Neural crest cell (in vitro differentiated cells): ENCODE results near the gene MYL4. TPM values are rescaled to one million over a fixed set of nuclear protein-coding genes. Genes with fewer than 3 reads are reported as not detected.

Experiments used
- DNase-seq: peaks from one replicate; pipeline ENCODE4 v3.0.0; 2021; ENCODE audit warnings: low read depth, mixed read lengths, low spot score
- H3K27ac Mint-ChIP-seq: one replicate; pipeline ENCODE4 v1.8.0; 2021; ENCODE audit warnings: mild to moderate bottlenecking, mixed read lengths; ENCODE audit not compliant: unreplicated experiment
- H3K27me3 Mint-ChIP-seq: 2 replicates; pipeline ENCODE4 v1.8.0; 2021; ENCODE audit warnings: low read depth, mild to moderate bottlenecking, mixed read lengths
- H3K36me3 Mint-ChIP-seq: 2 replicates; pipeline ENCODE4 v1.8.0; 2021; ENCODE audit warnings: low read depth, mild to moderate bottlenecking, mixed read lengths
- H3K4me1 Mint-ChIP-seq: 2 replicates; pipeline ENCODE4 v1.8.0; 2021; ENCODE audit warnings: mixed read lengths
- H3K4me3 Mint-ChIP-seq: one replicate; pipeline ENCODE4 v1.8.0; 2021; ENCODE audit warnings: mild to moderate bottlenecking, mixed read lengths
- H3K9me3 Mint-ChIP-seq: 2 replicates; pipeline ENCODE4 v1.8.0; 2021; ENCODE audit warnings: mixed read lengths
- total RNA-seq: library from RNA; stranded (reverse); gene quantifications from 2 replicates; pipeline ENCODE4 v1.2.1, GENCODE V29; 2021
- TF ChIP-seq, protein P1 (sequence below): fragments of 200-600 bp; sonication (generic); conservative IDR thresholded peaks from 2 replicates; pipeline ENCODE4 v1.5.0; 2021; ENCODE audit warnings: antibody characterized with exemption, mild to moderate bottlenecking

Gene MYL4
- total RNA-seq, 1 donor from 2014 or later = not detected

DNA sequence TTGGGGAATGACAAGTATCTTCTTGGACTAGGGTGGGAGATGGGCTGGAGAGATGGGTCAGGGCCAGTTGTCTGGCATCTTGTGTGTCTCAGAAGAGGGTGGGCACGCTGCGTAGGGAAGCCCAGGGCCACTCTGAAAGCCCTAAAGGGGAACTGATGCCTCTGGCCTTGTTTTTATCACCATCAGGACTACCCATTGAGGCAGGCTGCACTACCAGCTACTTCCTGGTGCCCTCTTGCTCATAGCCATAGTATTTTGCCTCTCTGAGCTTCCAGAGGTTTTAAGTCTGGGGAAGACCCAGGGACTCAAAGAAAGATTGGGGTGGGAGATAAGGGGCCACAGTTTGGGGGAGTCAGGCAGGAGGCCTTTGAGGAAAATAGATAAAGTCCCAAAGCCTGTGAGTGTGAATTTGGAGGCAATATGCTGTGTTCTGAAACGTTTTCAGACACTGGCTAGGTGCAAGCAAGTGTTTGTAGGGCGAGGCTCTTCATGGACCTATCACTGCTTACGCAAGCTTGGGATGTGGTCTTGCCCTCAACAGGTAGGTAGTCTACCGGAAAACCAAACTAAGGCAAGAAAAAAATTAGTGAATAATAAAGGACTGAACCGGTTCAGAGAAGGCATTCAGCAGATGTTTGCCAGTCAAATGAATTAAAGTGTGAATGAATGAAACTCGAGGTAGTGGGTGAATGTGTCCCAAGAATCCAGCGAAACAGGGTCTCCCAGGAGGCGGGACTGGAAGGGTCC, 43.8 kb downstream of the MYL4 start:
- Mint-ChIP-seq H3K4me1 (peaks cover 25% of the 10 kb centered on the region), H3K9me3 (no peaks in the 10 kb centered on the region), H3K27me3 (peaks cover 62% of the 10 kb centered on the region), H3K4me3 (peak overlapping the region; percentile 80), H3K36me3 (no peaks in the 10 kb centered on the region), H3K27ac (no peak overlapping the region)
- DNase-seq = no peak
- TF ChIP-seq, protein P1, sequence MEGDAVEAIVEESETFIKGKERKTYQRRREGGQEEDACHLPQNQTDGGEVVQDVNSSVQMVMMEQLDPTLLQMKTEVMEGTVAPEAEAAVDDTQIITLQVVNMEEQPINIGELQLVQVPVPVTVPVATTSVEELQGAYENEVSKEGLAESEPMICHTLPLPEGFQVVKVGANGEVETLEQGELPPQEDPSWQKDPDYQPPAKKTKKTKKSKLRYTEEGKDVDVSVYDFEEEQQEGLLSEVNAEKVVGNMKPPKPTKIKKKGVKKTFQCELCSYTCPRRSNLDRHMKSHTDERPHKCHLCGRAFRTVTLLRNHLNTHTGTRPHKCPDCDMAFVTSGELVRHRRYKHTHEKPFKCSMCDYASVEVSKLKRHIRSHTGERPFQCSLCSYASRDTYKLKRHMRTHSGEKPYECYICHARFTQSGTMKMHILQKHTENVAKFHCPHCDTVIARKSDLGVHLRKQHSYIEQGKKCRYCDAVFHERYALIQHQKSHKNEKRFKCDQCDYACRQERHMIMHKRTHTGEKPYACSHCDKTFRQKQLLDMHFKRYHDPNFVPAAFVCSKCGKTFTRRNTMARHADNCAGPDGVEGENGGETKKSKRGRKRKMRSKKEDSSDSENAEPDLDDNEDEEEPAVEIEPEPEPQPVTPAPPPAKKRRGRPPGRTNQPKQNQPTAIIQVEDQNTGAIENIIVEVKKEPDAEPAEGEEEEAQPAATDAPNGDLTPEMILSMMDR = no peak

DNA sequence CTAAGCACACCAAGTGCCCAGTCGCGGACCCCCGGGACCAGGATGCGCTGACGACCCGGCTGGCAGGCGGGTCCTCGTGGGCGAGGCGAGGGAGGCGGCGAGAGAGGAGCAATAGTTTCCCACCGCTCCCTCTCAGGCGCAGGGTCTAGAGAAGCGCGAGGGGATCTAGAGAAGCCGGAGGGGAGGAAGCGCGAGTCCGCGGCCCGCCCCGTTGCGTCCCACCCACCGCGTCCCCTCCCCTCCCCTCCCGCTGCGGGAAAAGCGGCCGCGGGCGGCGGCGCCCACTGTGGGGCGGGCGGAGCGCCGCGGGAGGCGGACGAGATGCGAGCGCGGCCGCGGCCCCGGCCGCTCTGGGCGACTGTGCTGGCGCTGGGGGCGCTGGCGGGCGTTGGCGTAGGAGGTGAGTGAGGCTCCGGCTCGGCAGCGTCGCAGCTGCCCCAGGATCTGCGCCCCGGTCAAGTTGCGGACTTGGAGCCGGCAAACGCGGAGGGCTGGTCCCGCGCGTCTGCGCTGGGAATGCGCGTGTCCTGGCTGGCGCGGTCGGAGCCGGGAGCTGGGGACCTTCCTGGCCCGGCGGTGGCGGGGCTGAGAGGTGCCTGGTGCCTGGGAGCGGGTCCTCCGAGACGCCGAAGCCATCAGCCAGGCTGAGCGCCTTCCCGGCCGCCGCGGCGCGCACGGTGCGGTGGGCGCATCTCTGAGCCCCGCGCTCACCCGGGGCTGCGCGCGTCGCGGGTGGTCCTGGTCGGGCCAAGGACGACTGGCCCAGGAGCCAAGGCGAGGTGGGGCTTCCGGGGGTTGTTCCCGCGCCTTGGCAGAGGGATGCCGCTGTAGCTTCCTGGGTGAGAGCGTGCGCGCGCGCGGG, 44.6 kb downstream of the MYL4 start, which contains the start of gene ITGB3:
ITGB3 (plus strand) TSS at position 287 of the 862 bp plus-strand sequence; CDS start at position 322, 35 bp downstream.
- TF ChIP-seq, protein P1 = peak; percentile 57
- H3K4me3 Mint-ChIP-seq = peak within 1 kb of the TSS; percentile 86
- H3K36me3 Mint-ChIP-seq = no peaks in the 10 kb centered on the region
- H3K27me3 Mint-ChIP-seq = peaks cover 71% of the 10 kb centered on the region
- peak; percentile 66 for DNase-seq
- no peak within 1 kb of the TSS for H3K27ac Mint-ChIP-seq
- H3K9me3 Mint-ChIP-seq = no peaks in the 10 kb centered on the region
- H3K4me1 Mint-ChIP-seq = peaks cover 25% of the 10 kb centered on the region

DNA sequence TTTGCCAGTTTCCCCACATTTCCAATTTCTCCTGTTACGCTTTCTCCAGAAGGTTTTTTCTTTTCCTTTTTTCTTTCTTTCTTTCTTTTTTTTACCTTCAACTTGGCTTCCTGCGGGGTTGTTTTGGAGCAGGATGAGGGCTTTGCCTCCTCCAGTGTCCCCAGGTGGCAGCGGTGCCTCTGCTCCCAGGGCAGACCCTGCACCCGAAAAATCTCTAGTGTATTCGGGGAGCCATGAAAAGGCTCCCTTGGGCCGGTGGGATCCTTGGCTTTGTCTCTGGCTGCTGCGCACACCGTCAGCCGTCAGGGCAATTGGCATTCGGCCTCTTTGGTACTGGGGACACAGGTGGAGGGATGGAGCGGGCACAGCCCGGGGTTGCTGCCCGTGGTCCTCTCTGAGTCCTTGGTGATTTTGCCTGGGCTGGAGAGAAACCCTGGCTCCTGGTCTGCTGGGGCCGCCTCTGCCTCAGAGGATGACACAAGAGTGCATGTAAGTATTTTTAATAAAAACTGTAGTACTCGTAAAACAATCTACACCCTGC, 45.3 kb downstream of the MYL4 start:
- peaks cover 76% of the 10 kb centered on the region for H3K27me3 Mint-ChIP-seq
- H3K4me1 Mint-ChIP-seq = peaks cover 25% of the 10 kb centered on the region
- no peak overlapping the region for H3K27ac Mint-ChIP-seq
- H3K36me3 Mint-ChIP-seq = no peaks in the 10 kb centered on the region
- H3K9me3 Mint-ChIP-seq = no peaks in the 10 kb centered on the region
- H3K4me3 Mint-ChIP-seq = peak overlapping the region; percentile 86
- DNase-seq = no peak
- TF ChIP-seq, protein P1 = no peak

DNA sequence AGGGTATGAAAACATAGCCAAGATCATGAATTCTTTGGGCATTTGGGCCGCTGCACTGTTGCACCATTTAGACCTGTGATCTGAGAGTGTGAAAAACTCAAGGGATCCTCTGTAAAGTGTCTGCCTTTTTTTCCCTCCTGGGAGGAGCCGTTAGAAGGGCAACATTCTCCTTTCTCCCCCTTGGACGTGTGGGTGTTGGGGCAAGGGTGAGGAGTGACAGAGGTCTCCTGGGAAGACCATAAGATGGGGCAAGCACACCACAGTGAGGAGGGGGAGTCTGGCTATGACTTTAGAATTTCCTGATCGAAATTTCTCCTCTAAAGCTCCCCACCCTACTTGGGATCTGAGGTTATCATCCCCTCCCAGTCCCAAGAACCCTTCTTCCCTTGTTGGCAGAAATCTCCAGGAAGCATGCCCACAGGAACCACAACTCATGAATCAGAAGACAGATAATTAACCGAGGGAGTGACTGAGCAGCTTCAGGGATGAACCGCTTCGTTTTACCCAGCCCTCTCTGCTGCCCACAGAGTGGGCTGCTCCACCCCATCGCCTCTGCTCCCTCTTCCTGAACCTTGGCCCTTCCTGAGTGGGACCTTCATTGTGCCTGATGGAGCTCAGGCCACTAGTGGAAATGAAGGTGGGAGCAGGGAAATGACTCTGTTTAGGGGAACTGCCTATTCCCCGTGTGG, 48.6 kb downstream of the MYL4 start:
- H3K9me3 Mint-ChIP-seq = no peaks in the 10 kb centered on the region
- no peak for DNase-seq
- peaks cover 19% of the 10 kb centered on the region for H3K4me1 Mint-ChIP-seq
- no peak overlapping the region for H3K27ac Mint-ChIP-seq
- TF ChIP-seq, protein P1 = no peak
- no peak overlapping the region for H3K4me3 Mint-ChIP-seq
- no peaks in the 10 kb centered on the region for H3K36me3 Mint-ChIP-seq
- peaks cover 60% of the 10 kb centered on the region for H3K27me3 Mint-ChIP-seq

DNA sequence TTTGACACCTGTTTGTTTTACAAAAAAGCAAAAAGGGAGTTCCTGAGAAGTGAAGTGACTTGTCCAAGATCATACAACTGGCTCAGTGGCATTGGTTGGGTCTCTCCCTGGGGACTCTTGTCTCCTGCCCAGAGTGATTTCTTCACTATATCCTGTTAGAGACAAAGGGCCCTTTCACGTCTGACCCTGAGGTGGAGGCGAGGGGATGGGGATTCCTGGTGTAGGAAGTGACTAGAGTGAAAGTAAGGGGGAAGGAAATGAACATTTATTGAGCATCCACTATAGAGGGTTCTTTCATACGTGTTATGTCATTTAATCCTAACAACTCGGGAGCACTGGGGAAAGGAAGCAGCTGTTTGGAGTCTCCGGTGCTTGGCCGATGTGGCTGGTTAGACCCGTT, 53.4 kb downstream of the MYL4 start:
- Mint-ChIP-seq H3K27ac (no peak overlapping the region), H3K27me3 (peaks cover 20% of the 10 kb centered on the region), H3K4me3 (no peak overlapping the region), H3K4me1 (peaks cover 26% of the 10 kb centered on the region), H3K9me3 (no peaks in the 10 kb centered on the region), H3K36me3 (no peaks in the 10 kb centered on the region)
- TF ChIP-seq, protein P1 = no peak
- no peak for DNase-seq
